K562 (cell line): Measurements from ENCODE around the gene SNUPN. TPM values are rescaled to one million over a fixed set of nuclear protein-coding genes. Genes with fewer than 3 reads are reported as not detected.
A peak's percentile ranks its signal among the peaks of the same experiment; 100 is the strongest.

ENCODE experiments used
- ATF1 ChIP-seq, 2 experiments: fragments of 450-650 bp in 1 of 2; IDR thresholded peaks; 2 replicates each; pipeline ENCODE4 v1.6.1; 2016; ENCODE audit warnings: missing compliant biosample characterization in 1 of 2, missing genetic modification characterization in 1 of 2
- CBFA2T2 ChIP-seq: fragments of 450-650 bp; conservative IDR thresholded peaks from 2 replicates; pipeline ENCODE4 v1.6.1; 2017; ENCODE audit warnings: mild to moderate bottlenecking
- CBFB ChIP-seq: sonication (generic); formaldehyde crosslinking; IDR thresholded peaks from 2 replicates; pipeline ENCODE4 v1.4.0; 2020; ENCODE audit warnings: mild to moderate bottlenecking, missing genetic modification reagents
- KAT8 ChIP-seq: fragments of 450-650 bp; IDR thresholded peaks from 2 replicates; pipeline ENCODE4 v1.6.1; 2016; ENCODE audit warnings: low read depth, mild to moderate bottlenecking
- MIER1 ChIP-seq: fragments of 450-650 bp; IDR thresholded peaks from 2 replicates; pipeline ENCODE4 v1.6.1; 2016; ENCODE audit warnings: antibody characterized with exemption, mild to moderate bottlenecking, low read depth
- SFPQ ChIP-seq: fragments of 200-400 bp; formaldehyde crosslinking; IDR thresholded peaks from 2 replicates; pipeline ENCODE4 v1.6.1; 2017; ENCODE audit warnings: mild to moderate bottlenecking, low read depth, low read length, moderate library complexity
- TAL1 ChIP-seq: fragments of 450-650 bp; IDR thresholded peaks from 2 replicates; pipeline ENCODE4 v1.6.1; 2016; ENCODE audit warnings: mild to moderate bottlenecking
- TCFL5 ChIP-seq: fragments of 250-450 bp; sonication (Bioruptor Pico); conservative IDR thresholded peaks from 2 replicates; pipeline ENCODE4 v1.6.1; 2021; ENCODE audit warnings: mild to moderate bottlenecking, moderate library complexity, matching md5 sums
- XRCC4 ChIP-seq: IDR thresholded peaks from one replicate; pipeline ENCODE4 v1.6.1; 2011; ENCODE audit not compliant: insufficient read depth, insufficient read length; ENCODE audit errors: extremely low read depth
- ZBTB17 ChIP-seq: fragments of 450-650 bp; formaldehyde crosslinking; IDR thresholded peaks from 2 replicates; pipeline ENCODE4 v1.4.0; 2020; ENCODE audit warnings: mild to moderate bottlenecking
- ZNF699 ChIP-seq: fragments of 250-450 bp; sonication (Bioruptor Pico); IDR thresholded peaks from 2 replicates; pipeline ENCODE4 v1.8.0; 2021; ENCODE audit warnings: mild to moderate bottlenecking, moderate library complexity; ENCODE audit not compliant: insufficient replicate concordance
- ZNF740 ChIP-seq, 3 experiments: fragments of 200-800 bp in 1 of 3; sonication (Bioruptor generic) in 1 of 3; sonication (generic) in 1 of 3; formaldehyde crosslinking in 1 of 3; IDR thresholded peaks; 2 replicates each; pipeline versions ENCODE4 v1.6.1 to v1.8.0; 2016 to 2022; ENCODE audit warnings: mild to moderate bottlenecking in 2 of 3, missing compliant biosample characterization in 2 of 3, missing genetic modification characterization in 2 of 3, missing genetic modification reagents in 1 of 3
- ZSCAN32 ChIP-seq: fragments of 450-650 bp; formaldehyde crosslinking; IDR thresholded peaks from 2 replicates; pipeline ENCODE4 v1.4.0; 2020; ENCODE audit warnings: mild to moderate bottlenecking, moderate library complexity
- polyA plus RNA-seq, 8 experiments: library from polyadenylated mRNA; depleted of rRNA in 4 of 8; stranded (reverse) in 5 of 8; unstranded in 3 of 8; fragments of >200 nt; fragmentation: Nextera tagmentation in 2 of 8; fragmentation: Illumina TruSeq in 1 of 8; extraction: Ambion mirVana in 2 of 8; extraction: Trizol in 1 of 8; gene quantifications; 2 replicates each; pipeline versions ENCODE4 v1.2.1 to v1.2.3, GENCODE V29; 2011 to 2014; ENCODE audit warnings: inconsistent platforms in 1 of 8, missing spikeins in 1 of 8
- total RNA-seq, 7 experiments: library from RNA; depleted of rRNA in 6 of 7; stranded (reverse); fragments of >200 nt in 6 of 7; fragmentation: Illumina TruSeq in 2 of 7; extraction: Trizol in 2 of 7; gene quantifications; 2 replicates each; pipeline versions ENCODE4 v1.2.1 to v1.2.3, GENCODE V29; 2011 to 2021; ENCODE audit warnings: low replicate concordance in 1 of 7
- TF ChIP-seq, protein P1 (sequence below): fragments of 450-650 bp; IDR thresholded peaks from 2 replicates; pipeline ENCODE4 v1.6.1; 2016; ENCODE audit warnings: missing biosample characterization, missing genetic modification characterization
- TF ChIP-seq, protein P2 (sequence below): sonication (generic); formaldehyde crosslinking; IDR thresholded peaks from 2 replicates; pipeline ENCODE4 v1.8.0; 2023; ENCODE audit warnings: mild to moderate bottlenecking, missing genetic modification reagents
- TF ChIP-seq, protein P3 (sequence below): sonication (generic); formaldehyde crosslinking; IDR thresholded peaks from 2 replicates; pipeline ENCODE4 v1.8.0; 2022; ENCODE audit warnings: mild to moderate bottlenecking, missing genetic modification reagents

Gene SNUPN
- total and polyA plus RNA-seq, 9 of the 15 experiments (the other 6 are each of a cell fraction or from before 2014, with no cell fraction given), result 32.2 to 78.3 (median 40.0) TPM

- TF ChIP-seq KAT8 (no peak), ZNF740 (CRISPR knock-in tag; IDR thresholded peaks at IDR 0.05) (no peak), ZNF740 (tag; IDR thresholded peaks at IDR 0.05) (no peak), TCFL5 (CRISPR knock-in tag) (no peak), SFPQ (no peak), ZBTB17 (CRISPR knock-in tag) (no peak), ZNF699 (CRISPR knock-in tag) (no peak), MIER1 (no peak), CBFA2T2 (peak; percentile 74), CBFB (CRISPR knock-in tag) (no peak), ZSCAN32 (CRISPR knock-in tag) (no peak), XRCC4 (no peak), ATF1 (CRISPR knock-in tag; IDR thresholded peaks at IDR 0.05) (no peak), ATF1 (tag; IDR thresholded peaks at IDR 0.05) (no peak), TAL1 (peak; percentile 62)
- TF ChIP-seq, protein P1, sequence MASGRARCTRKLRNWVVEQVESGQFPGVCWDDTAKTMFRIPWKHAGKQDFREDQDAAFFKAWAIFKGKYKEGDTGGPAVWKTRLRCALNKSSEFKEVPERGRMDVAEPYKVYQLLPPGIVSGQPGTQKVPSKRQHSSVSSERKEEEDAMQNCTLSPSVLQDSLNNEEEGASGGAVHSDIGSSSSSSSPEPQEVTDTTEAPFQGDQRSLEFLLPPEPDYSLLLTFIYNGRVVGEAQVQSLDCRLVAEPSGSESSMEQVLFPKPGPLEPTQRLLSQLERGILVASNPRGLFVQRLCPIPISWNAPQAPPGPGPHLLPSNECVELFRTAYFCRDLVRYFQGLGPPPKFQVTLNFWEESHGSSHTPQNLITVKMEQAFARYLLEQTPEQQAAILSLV (tag), result no peak
- TF ChIP-seq, protein P2, sequence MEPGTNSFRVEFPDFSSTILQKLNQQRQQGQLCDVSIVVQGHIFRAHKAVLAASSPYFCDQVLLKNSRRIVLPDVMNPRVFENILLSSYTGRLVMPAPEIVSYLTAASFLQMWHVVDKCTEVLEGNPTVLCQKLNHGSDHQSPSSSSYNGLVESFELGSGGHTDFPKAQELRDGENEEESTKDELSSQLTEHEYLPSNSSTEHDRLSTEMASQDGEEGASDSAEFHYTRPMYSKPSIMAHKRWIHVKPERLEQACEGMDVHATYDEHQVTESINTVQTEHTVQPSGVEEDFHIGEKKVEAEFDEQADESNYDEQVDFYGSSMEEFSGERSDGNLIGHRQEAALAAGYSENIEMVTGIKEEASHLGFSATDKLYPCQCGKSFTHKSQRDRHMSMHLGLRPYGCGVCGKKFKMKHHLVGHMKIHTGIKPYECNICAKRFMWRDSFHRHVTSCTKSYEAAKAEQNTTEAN (CRISPR knock-in tag), result no peak
- TF ChIP-seq, protein P3, sequence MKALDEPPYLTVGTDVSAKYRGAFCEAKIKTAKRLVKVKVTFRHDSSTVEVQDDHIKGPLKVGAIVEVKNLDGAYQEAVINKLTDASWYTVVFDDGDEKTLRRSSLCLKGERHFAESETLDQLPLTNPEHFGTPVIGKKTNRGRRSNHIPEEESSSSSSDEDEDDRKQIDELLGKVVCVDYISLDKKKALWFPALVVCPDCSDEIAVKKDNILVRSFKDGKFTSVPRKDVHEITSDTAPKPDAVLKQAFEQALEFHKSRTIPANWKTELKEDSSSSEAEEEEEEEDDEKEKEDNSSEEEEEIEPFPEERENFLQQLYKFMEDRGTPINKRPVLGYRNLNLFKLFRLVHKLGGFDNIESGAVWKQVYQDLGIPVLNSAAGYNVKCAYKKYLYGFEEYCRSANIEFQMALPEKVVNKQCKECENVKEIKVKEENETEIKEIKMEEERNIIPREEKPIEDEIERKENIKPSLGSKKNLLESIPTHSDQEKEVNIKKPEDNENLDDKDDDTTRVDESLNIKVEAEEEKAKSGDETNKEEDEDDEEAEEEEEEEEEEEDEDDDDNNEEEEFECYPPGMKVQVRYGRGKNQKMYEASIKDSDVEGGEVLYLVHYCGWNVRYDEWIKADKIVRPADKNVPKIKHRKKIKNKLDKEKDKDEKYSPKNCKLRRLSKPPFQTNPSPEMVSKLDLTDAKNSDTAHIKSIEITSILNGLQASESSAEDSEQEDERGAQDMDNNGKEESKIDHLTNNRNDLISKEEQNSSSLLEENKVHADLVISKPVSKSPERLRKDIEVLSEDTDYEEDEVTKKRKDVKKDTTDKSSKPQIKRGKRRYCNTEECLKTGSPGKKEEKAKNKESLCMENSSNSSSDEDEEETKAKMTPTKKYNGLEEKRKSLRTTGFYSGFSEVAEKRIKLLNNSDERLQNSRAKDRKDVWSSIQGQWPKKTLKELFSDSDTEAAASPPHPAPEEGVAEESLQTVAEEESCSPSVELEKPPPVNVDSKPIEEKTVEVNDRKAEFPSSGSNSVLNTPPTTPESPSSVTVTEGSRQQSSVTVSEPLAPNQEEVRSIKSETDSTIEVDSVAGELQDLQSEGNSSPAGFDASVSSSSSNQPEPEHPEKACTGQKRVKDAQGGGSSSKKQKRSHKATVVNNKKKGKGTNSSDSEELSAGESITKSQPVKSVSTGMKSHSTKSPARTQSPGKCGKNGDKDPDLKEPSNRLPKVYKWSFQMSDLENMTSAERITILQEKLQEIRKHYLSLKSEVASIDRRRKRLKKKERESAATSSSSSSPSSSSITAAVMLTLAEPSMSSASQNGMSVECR (CRISPR knock-in tag), result no peak
These were observed 18.5 kb downstream of the SNUPN start (continued) for GRCh38 chr15:75606711-75607699.
